Right hindlimb (tissue), 1 donor: ENCODE results near the gene LEP.
"Not testable (repeated sequence)": the region's sequence is repeated elsewhere in the genome, so short reads cannot be mapped to it uniquely, and the experiment has no call there.

Source experiments
- DNase-seq: peaks from one replicate; pipeline ENCODE4 v3.0.0-alpha.2; 2018

The LEP gene

DNA sequence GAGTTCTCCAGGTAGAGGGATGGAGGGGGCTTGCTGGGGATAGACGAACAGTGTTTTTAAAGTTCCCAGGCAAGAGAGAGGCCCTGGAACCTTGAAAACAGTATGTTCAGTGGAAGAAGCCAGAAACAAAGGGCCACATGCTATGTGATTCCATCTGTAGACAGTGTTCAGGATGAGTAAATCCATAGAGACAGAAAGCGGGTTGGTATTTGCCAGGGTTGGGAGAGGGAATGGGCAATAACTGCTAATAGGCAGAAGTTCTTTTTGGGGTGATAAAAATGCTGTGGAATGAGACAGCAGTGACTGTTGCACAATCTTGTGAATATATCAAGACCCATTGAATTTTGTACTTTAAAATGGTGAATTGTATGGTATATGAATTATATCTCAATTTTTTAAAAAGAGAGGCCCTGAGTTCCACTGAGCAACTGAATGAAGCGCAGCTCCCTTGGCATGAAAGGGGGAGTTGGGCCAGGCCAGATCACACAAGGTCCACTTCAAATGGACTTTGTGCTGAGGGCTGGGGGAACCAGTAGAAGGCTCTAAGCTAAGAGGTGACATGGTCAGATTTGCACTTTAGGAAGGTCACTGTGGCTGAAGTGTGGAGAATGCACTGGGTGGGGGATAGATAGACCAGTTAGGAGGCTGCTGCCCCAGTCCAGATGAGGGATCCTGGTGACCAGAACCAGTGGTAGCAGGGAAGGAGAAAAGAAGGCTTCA lies 34.0 kb downstream of the LEP start:
- no peak for DNase-seq

DNA sequence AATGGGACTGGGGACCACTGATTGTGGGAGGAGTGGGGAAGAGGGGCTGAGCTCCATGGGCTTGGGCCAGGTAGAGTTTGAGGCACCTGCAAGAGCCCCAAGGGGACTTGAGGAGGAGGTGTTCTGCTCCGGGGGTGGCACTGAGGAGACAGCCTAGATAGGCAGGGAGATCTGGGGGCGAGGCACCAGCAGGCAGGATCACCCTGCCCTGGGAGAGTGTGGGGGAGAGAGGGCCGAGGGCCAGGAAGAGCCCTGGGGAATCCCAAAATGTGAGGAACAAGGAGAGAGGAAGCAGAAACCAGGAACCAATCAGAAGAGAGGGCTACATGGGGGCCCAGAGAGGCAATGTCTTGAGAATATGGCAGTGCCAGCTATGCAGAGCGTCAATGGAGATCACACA lies 34.6 kb downstream of the LEP start:
- no peak for DNase-seq

DNA sequence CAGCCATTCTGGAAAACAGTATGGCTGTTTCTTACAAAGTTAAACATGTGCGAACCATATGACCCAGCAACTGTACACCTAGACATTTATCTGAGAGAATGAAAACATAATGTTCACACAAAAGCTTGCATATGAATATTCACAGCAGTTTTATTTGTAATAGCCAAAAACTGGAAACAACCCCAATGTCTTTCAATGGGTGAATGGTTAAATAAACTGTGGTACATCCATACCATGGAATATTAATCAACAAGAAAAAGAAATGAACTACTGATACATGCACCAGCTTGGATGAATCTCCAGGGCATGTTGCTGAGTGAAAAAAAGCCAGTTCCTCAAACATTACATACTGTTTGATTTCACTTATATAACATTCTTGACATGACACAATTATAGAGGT lies 37.3 kb downstream of the LEP start:
- no peak for DNase-seq

DNA sequence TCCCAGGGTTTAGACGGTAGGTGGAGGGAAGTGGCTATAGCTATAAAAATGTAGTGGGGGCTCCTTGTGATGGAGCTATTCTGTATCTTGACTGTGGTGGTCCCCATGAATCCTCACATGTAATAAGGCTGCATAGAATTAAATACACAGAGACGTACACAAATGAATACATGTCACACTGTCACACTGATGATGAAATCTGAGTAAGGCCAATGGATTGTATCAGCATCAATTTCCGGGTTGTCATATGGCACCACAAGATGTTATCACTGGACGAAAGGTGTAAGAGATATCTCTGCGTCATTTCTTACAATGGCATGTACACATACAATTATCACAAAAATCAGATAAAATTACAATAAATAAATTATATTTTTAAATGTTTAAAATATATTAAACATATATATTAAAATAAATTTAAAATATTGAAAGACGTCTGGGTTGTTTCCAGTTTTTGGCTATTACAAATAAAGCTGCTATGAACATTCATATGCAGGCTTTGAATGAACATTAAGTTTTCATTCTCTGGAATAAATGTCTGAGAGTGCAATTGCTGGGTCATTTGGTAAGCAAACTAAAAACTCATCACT lies 38.1 kb downstream of the LEP start:
- DNase-seq, result no peak

DNA sequence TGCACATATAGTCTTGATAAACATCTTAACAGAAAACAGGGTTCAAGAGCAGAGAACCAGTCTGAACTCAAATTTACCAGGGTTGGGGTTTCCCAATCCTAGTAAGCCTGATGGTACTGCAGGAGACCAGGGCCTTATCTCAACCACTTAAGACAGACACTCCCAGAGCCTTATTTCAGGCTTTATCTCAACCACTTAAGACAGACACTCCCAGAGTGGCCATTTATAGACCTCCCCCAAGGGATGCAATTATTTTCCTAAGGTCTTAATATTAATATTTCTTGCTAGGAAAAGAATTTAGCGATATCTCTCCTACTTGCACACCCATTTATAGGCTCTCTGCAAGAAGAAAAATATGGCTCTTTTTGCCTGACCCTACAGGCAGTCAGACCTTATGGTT lies 39.4 kb downstream of the LEP start:
- not testable (repeated sequence) for DNase-seq

DNA sequence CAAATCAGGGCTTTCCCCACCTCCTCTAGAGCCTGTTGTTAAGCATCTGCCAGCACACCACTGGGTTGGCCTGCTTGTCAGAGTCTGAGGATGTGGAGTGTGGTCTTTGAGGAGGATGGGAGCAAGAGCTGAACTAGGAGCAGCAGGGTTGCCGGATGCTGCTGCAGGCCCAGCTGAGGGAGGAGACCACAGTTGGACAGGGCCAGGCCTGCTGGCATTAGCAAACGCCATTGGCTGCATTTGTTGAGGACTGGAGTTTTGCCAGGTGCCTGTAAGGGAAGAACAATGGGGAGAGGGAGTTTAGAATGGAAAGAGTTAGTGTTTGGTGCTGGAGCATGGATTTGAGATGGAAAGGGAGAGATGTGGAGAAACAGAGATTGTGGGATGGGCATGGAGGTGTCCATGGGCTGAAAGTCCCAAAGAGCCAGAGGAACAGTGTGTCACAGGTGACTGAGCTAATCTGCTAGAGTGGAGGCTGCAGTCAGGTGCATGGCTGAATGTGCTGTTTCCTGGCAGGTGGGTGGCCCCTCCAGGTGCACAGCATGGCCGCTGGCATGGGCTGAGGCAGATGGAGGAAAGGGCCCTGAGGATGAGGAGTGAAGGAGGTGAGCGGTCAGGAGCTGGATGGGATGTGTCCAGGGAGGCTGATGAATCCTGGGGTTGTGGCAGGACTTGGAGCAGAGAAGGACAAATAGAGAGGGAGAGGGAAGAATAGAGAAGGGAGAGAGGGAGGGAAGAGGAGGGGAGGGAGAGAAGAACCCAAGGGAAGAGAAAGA lies 40.7 kb downstream of the LEP start:
- DNase-seq, result no peak

DNA sequence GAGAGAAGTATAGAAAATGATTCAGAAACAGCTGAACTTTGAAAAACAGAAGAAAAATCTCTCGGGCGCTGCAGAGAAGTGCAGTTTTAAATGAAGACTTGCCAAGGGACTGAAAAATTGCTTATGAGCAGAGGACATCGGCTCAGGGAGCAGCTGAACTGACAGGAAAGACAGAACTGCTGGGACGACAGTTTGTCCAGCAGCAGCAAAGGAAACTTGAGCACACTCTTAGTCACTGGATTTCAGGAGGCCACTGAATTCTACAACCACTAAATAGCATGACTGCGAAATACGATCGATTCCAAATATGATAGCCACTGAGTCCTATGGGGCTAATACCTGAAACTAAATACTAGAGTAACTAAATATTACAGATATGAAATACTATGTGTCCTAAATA lies 43.0 kb downstream of the LEP start:
- DNase-seq, result no peak

DNA sequence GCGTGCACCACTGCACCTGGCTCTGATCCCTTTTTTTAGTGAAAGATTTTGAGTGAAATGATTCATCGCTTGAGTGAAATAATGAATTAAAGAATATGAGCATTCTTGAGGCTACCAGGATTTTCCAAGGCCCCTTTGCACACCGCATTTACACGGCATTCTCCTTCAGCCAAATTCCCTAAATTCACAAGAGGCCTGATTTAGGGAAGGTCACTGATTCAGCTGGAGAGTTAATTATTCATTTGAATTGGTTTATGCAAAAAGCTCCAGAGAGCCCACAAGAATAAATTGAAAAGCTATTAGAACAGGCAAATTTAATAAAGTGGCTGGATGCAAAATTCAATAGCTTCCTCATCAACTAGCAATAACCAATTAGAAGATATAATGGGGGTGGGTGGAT lies 46.5 kb downstream of the LEP start:
- no peak for DNase-seq

DNA sequence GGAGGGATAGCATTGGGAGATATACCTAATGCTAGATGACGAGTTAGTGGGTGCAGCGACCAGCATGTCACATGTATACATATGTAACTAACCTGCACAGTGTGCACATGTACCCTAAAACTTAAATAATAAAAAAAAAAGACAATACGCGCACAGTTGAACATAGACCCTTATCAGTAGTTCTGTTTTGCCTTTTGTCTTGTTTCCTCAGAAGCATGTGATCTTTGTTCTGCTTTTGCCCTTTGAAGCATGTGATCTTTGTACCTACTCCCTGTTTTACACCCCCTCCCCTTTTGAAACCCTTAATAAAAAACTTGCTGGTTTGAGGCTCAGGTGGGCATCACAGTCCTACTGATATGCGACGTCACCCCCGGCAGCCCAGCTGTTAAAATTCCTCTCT lies 56.9 kb downstream of the LEP start:
- not testable (repeated sequence) for DNase-seq

DNA sequence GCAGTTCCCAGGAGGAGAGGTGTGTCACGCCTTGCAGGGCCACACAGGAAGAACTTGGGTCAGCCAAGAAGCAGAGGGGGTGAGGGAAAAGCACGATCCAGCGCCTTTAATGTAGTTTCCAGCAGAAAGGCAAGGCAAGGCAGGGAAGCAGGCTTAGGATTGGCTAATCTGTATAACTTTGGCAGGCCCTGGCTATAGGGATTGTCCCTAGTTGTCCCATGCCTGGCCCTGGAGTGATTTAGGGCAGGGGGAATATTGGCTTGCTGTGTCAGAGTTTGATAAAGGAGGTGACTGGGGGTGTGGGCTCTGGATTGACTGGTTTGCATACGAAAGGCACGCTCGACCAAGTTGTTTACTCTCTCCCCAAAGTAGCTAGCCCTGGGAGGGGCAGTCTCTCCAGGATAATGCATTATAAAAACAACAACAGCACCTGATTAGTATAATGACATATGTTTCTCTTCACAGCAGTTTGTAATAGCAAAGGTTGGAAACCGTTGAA lies 58.1 kb downstream of the LEP start:
- no peak for DNase-seq

DNA sequence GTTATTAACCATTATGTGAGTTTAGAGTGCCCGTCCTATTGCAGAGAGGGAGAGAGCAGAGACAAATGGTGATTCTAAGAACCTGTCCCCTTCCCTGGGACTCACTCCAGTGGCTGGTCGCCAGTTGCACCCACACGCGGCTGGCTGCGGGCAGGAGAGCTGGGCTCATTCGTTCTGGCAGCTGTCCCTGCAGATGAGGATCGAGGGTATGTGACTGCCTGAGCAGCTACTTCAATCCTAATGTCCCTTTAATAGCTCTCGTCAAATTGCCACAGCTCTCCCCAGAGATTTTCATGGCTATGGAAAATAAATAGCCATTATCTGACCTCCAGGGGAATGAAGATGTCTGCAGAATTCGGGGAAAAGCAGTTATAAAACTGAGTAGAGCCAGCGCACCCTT lies 61.1 kb downstream of the LEP start:
- no peak for DNase-seq

DNA sequence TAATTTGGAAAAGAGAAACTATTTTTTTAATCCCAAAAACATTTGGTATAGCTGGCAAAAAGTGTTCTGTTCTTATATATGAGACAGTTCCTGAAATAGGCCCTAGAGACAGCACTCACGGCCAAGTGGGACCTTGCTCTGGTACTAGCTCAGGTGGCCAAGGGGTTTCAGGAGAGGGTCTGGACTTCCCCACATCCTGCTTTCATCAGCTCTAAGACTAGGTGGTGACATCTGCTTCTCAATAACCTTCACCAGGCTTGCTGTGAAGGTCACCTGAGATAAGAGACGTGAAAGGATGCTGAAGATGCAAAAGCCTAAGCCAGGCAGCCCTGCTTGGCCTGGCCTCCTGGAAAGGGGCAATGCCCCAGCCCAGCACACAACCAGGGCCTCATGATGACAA lies 62.1 kb downstream of the LEP start:
- no peak for DNase-seq

DNA sequence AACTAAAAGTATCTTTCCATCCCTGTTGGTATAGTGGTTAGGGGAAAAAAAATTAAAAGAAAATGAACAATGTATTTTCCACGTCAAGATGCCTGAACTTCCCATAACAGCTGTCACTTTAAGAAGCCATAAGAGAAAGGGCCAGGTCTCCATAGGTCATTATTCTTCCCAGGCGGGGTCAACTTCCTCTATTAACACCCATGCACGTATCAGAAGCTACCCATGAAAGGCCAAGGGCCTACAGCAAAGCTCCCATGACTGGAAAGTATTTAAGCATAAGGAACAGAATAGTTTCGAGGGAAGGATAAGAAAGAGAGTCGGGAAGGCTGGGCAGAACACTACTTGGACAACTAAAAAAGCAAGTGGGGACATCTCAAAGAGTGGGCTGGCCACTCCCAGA lies 62.6 kb downstream of the LEP start:
- DNase-seq, result no peak

DNA sequence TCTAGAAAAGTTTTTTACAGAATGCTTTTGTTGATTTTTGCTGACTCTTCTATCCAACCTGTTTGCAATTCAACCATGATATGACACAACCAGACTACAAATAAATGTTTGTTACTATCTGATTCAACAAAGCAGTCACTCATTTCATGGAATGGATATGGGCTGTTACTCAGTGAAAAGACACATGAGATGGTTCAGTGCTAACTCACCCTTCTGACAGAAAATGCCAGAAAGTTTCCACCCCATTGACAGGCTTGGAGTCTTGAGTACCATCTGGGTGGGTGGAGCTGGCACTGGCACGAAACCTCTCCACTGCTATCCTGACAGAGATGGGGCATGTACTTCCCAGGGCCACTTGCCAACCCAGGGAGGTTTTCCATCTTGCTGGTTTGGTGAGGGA lies 63.1 kb downstream of the LEP start:
- no peak for DNase-seq

DNA sequence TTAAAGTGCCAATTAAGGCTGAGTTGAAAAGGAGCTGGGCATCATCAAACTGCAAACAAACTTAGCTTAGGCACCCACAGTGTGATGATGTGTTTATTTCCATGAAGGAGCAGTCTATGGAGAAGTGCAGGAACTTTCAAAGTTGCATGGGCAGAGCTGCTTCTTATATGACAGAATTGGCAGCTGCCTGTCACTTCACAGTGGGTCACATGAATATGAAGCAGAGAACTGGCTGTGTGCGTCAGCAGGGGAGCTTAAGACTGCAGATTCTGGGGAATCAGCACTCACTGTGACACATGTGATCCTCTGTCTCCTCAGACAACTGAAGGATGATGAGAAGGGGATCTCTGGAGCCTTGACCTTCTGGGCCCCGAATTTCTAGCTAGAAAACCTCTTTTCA lies 66.0 kb downstream of the LEP start:
- no peak for DNase-seq
